ENCODE results near the gene GUK1.

GUK1 gene

GRCh38 chr1:228136901-228137300, 3.2 kb upstream of the GUK1 start:
- peak; percentile 43 for DNase-seq

- DNase-seq = no peak
These were observed 611 bp upstream of the GUK1 start for GRCh38 chr1:228139406-228139930.

- peak; percentile 50 for DNase-seq
These were observed 696 bp downstream of the GUK1 start for GRCh38 chr1:228140724-228141225.

- DNase-seq = peak; percentile 46
These were observed 1.4 kb downstream of the GUK1 start for GRCh38 chr1:228141226-228142044.

GRCh38 chr1:228142155-228142691, 2.1 kb downstream of the GUK1 start:
- no peak for DNase-seq

GRCh38 chr1:228142701-228143136, 2.6 kb downstream of the GUK1 start:
- DNase-seq = no peak

- no peak for DNase-seq
These were observed 3.6 kb downstream of the GUK1 start for GRCh38 chr1:228143480-228144192.

GRCh38 chr1:228144193-228144992, 4.3 kb downstream of the GUK1 start:
- no peak for DNase-seq

GRCh38 chr1:228144993-228145343, 4.9 kb downstream of the GUK1 start:
- no peak for DNase-seq

GRCh38 chr1:228145463-228146416, 5.7 kb downstream of the GUK1 start:
- DNase-seq = no peak

- DNase-seq = no peak
These were observed 6.5 kb downstream of the GUK1 start for GRCh38 chr1:228146417-228147150.

- no peak for DNase-seq
These were observed 7.1 kb downstream of the GUK1 start for GRCh38 chr1:228147151-228147693.

- DNase-seq = no peak
These were observed 7.7 kb downstream of the GUK1 start for GRCh38 chr1:228147768-228148167.

- no peak for DNase-seq
These were observed 8.2 kb downstream of the GUK1 start for GRCh38 chr1:228148196-228148861.

- DNase-seq = no peak
These were observed 8.9 kb downstream of the GUK1 start for GRCh38 chr1:228148935-228149405.

- no peak for DNase-seq
These were observed 9.5 kb downstream of the GUK1 start, which contains the start of gene GJC2 for GRCh38 chr1:228149406-228150119. GJC2 (plus strand) TSS chr1:228149930; CDS start chr1:228157759, 7,829 bp downstream.

GRCh38 chr1:228150120-228150460, 10.0 kb downstream of the GUK1 start:
- no peak for DNase-seq

GRCh38 chr1:228150461-228151179, 10.5 kb downstream of the GUK1 start:
- no peak for DNase-seq
